ENCODE data around the gene COPS4.

GRCh38 chr4:83046693-83047473 lies 11.9 kb downstream of the COPS4 start:
- TF ChIP-seq SUZ12 (IDR thresholded peaks at IDR 0.05; ENCODE audit: extremely low read depth, insufficient read depth, insufficient read length) (no peak), YY1 (IDR thresholded peaks at IDR 0.05; ENCODE audit: insufficient read depth, insufficient read length) (no peak), ZNF274 (IDR thresholded peaks at IDR 0.05; ENCODE audit: low read depth, low read length) (no peak)

All from NT2/D1 (cell line).